Retina (tissue), 1 donor: ENCODE measurements around the gene IQCC.
A peak's percentile ranks its signal among the peaks of the same experiment; 100 is the strongest.
"Not testable (repeated sequence)": the region's sequence is repeated elsewhere in the genome, so short reads cannot be mapped to it uniquely, and the experiment has no call there.

ENCODE experiments used
- DNase-seq: peaks from one replicate; pipeline ENCODE4 v3.0.0-alpha.2; 2016

IQCC gene

GRCh38 chr1:32205401-32206370 lies at the start of gene IQCC:
TSS of gene IQCC (plus strand) at chr1:32205671. CDS start at chr1:32205682, 11 bp downstream.
- peak; percentile 94 for DNase-seq

- DNase-seq, result no peak
Measured at GRCh38 chr1:32159189-32159588, 46.3 kb upstream of the IQCC start.

- no peak for DNase-seq
Measured at GRCh38 chr1:32163405-32163804, 42.1 kb upstream of the IQCC start.

DNA sequence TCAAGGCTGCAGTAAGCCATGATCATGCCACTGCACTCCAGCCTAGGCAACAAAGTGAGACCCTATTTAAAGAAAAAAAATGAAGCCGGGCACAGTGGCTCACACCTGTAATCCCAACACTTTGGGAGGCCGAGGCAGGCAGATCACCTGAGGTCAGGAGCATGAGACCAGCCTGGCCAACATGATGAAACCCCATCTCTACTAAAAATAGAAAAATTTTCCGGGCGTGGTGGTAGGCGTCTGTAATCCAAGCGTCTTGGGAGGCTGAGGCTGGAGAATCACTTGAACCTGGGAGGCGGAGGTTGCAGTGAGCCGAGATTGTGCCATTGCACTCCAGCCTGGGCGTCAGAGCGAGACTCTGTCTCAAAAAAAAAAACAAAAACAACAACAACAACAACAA lies 39.8 kb upstream of the IQCC start:
- not testable (repeated sequence) for DNase-seq

DNA sequence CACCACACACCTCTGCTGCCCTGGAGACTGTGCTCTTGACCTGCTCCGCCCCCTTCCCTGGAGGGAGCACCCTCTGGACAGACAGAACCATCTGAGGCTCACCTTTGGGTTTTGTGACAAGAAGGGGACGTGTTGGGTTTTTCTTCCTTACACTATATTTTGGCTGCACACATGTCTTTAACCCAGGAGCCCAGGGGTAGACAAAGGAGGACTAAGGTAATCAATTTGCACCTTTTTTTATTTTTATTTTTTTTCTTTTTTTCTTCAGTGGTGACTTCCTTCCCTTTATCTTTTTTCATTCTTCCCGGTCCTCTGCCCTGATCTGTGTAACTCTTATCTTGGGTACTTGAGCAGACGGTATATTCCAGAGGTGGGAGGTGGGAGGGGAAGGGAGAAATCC lies 34.5 kb upstream of the IQCC start:
- no peak for DNase-seq

DNA sequence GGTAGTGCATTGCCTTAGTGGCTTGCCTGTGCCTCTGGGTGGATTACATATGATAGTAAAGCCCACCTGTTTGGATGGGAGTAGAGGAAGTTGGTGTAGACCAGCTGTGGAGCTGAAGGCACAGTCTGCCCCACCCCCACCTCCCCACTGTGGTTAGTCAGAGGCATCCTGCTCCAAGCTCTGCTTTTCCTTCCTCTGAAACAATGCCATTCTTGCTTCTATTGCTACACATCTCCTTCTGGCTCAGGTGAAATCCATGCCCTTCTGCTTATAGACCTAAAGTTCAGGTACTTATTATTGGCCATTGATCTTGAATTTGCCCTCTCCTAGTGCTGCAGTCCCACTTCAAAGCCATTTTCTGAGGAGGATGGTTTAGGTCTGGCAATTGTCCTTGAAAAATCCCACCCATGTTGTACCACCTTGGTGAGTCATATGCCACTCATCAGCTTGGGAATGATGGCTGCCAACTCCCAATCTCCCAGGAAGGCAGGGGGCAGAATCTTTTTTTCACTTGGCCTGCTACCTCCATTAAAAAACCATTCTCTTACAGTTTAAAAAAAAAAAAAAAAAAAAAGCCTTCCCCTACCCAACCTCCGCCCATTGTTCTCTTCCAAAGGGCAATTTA lies 32.7 kb upstream of the IQCC start:
- DNase-seq, result no peak

DNA sequence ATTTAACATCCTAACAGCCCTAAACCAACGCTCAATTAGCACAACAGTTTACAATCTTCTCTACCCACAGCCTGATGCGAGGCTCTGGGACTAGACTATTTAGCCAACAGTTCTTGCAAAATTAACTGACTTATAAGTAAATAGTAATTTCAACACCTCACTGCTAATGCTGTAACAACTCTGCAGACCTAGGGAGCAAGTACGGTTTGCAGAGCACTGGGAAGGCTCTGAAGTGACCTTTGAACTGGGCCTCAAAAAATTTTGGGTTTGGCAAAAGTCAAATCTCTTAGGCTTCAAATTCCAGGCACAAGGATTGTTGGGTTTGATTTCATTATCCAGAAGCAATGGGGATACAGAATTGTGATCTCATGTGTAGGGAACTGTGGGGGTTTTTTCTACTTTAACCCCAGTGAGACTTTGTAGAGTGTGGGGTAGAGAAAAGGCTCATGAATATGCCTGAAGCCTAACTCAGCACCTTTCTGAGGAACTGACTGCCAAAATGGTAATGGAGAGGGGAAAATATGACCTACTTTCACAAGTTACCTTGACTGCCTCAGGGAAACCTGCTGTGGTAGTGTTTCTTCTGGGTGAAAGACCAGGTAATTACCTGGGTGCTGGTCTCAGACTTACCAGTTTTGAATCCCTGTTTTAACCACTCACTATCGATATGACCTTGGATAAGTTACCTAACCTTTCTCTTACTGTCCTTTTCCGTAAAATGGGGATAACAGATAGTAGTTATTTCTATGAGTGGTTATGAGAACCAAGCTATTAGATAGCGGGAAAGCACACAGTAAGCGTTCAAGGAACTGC lies 26.9 kb upstream of the IQCC start:
- no peak for DNase-seq

GRCh38 chr1:32179193-32179442 lies 26.4 kb upstream of the IQCC start:
- no peak for DNase-seq

- DNase-seq, result peak; percentile 98
Measured at GRCh38 chr1:32179443-32180185, 25.9 kb upstream of the IQCC start, which contains the start of gene TXLNA. TSS of gene TXLNA (plus strand) at chr1:32179675. CDS start at chr1:32180346, 671 bp downstream.

DNA sequence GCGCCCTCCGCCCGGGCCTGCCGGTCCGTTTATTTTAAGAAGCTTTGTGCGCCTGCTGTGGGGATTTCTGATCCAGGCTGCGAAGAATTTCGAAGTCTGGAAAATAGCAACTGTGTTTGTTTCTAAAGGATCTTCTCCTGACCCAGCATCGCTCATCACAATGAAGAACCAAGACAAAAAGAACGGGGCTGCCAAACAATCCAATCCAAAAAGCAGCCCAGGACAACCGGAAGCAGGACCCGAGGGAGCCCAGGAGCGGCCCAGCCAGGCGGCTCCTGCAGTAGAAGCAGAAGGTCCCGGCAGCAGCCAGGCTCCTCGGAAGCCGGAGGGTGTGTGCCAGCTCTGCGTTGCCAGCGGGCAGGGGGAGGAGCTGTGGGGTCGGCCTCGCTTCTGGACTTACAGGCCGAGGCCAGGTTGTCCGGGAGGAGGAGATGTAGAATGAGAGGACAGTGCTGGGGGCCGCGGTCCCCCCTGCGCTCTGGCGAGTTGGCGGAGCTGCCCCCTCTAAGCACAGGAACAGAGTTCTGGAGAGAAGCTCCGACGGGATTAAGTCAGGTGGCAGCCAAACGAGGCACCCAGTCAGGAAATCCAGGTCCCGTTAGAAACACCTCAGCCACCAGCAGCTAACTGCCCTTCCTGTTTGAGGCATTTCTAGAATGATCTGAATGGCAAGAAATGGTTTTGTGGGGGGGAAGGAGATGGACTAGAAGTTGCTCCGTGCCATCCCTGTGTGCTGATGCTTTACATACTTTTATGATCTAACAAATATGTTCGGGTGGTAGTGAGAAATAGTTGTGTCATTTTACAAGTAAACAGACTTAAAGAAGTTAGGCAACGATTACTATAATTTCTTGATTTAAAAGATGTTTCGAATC lies 25.0 kb upstream of the IQCC start:
- no peak for DNase-seq

DNA sequence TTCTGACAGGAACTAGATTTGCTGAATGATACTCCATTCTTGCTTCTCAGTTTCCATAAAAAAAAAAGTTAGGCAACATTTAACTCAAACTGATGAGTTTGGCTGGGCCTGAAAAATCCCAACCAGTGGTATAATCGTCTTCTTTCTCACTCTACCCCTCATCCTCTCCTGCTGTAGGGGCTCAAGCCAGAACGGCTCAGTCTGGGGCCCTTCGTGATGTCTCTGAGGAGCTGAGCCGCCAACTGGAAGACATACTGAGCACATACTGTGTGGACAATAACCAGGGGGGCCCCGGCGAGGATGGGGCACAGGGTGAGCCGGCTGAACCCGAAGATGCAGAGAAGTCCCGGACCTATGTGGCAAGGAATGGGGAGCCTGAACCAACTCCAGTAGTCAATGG lies 24.4 kb upstream of the IQCC start:
- no peak for DNase-seq

- DNase-seq, result no peak
Measured at GRCh38 chr1:32181563-32181962, 23.9 kb upstream of the IQCC start.

- no peak for DNase-seq
Measured at GRCh38 chr1:32182060-32182459, 23.4 kb upstream of the IQCC start.

DNA sequence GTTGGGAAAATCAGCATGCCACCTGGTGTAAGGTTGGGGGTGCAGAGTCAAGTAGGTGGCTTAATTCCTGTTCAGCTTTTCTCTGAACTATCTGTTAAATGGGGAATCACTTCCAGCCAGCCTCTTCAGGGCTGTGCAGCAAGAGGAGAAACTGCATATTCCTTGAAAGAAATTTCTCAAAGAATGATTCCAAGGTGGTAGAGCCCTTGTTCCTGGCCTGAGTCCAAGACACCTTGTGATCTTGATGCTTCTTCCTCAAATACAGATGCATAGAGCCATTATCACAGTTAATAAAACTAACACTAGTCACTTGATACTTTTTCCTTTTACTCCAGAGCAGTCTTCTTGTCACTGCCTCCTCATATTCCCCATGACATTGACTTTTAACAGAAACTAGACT lies 20.8 kb upstream of the IQCC start:
- no peak for DNase-seq

- DNase-seq, result no peak
Measured at GRCh38 chr1:32186077-32186476, 19.4 kb upstream of the IQCC start.

DNA sequence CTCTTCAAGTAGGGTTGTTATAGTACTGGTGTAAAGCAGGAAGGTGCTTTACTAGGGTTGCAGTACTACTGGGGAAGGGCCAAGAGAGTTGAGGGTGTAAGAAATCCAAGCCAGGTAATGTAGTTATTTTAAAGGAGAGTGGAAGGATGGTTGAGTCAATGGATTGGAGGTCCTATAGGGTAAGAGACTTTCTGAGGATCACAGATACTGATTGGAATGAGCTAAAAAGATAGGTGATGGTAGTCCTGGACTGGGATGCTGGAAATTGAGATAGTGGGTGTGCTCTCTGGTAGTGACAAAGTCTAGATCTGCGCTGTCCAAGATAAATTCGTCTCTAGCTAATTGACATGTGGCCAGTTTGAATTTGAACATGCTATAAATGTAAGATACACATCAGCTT lies 19.0 kb upstream of the IQCC start:
- no peak for DNase-seq

DNA sequence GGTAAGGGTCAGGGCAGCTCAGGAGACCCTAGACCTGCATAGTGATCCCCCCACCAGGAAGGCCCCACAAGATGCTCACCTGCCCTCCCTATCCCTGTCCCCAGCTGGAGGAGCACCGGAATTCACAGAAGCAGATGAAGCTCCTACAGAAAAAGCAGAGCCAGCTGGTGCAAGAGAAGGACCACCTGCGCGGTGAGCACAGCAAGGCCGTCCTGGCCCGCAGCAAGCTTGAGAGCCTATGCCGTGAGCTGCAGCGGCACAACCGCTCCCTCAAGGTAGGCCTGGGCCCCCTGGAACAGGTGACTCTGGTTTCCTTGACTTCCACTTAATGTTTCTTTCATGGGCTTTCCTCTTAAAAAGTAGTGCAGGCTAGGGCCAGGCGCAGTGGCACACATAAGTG lies 17.6 kb upstream of the IQCC start:
- DNase-seq, result no peak

DNA sequence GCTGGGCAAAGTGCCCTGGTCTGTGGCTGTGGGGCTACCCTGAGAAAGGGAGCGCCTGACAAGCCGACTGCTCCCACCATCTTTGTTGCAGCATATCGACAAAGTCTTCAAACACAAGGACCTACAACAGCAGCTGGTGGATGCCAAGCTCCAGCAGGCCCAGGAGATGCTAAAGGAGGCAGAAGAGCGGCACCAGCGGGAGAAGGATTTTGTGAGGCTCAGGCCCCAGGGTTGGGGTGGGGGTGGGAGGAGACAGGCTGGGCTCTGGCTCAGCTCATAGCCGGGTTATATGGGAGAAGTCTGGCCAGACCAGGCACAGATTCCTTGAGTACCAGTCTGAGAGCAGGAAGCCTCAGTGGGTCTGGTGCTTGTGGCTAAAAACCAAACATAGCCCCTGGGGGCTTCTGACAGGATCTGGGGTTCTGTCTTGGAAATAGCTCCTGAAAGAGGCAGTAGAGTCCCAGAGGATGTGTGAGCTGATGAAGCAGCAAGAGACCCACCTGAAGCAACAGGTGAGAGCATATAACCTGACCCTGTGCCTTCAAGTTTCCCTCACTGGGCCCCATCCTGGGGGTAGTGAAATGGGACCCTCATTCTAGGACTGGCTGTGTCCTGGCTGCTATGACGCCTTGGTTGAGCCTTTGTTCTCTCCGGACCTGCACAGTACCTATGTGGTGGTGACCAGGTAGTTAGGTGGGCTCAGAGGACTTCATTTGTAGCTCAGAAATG lies 13.1 kb upstream of the IQCC start:
- no peak for DNase-seq

- DNase-seq, result no peak
Measured at GRCh38 chr1:32194984-32195383, 10.5 kb upstream of the IQCC start.

DNA sequence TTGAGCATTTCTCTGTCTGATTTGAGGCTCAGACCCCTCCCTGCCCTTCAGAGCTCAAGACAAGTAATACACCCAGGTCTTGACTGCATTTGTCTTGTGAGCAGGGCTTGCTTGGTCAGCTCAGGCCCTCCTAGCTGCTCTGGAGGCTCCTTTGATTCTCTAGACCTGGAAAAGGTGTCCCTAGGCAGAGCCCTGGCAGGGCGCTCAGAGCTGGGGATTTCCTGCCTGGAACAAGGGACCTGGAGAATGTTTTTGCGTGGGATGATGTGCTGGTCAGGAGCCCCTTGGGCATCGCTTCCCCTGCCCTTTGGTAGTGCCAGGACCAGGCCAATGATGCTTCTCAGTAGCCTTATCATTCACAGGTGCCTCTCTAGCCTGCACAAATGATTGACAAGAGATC lies 9.9 kb upstream of the IQCC start:
- DNase-seq, result no peak
